K562 (cell line): Measurements from ENCODE around the gene ATIC. TPM values are rescaled to one million over a fixed set of nuclear protein-coding genes. Genes with fewer than 3 reads are reported as not detected.
A peak's percentile ranks its signal among the peaks of the same experiment; 100 is the strongest.

Experiments used
- ATAC-seq: fragments of 200-7000 bp; cut with Tn5 transposase; 3 replicates; pipeline ENCODE4 v1.9.1; 2020; ENCODE audit warnings: moderate library complexity
- BruUV-seq: library from RNA; stranded (reverse); fragments of 400-500 nt; replicated peaks from 2 replicates; lab custom pipeline; 2021; lab: Mats Ljungman, UMichigan
- CTCF ChIA-PET: fragments of 300-600 bp; formaldehyde crosslinking; extraction: SDS; loops from one replicate; lab custom pipeline; 2021; ENCODE audit warnings: low intra/inter-chr PET ratio; lab: Yijun Ruan, JAX
- POLR2A ChIA-PET: fragments of 300-600, 350-650 bp; sonication (Branson Sonifier 250); formaldehyde crosslinking; extraction: SDS; loops from one replicate; lab custom pipeline; 2021; ENCODE audit warnings: antibody characterized with exemption, inconsistent platforms; lab: Yijun Ruan, JAX
- DNase-seq, 4 experiments: peaks; one replicate each; pipeline versions ENCODE4 v3.0.0 to v3.0.0-alpha.2; 2011 to 2018; ENCODE audit warnings: low spot score in 3 of 4, mixed read lengths in 3 of 4; ENCODE audit errors: extremely low read depth in 1 of 4
- FAIRE-seq: peaks from 2 replicates; lab custom pipeline; 2011; peaks lifted over from hg19 to GRCh38; lab: Jason Lieb, UNC
- H2AFZ ChIP-seq: 2 replicates; pipeline ENCODE4 v1.6.0; 2011; ENCODE audit warnings: low read depth, low read length, control low read depth, inconsistent platforms
- H3K27ac ChIP-seq: fragments of 200-600 bp; 3 replicates; pipeline ENCODE4 v1.8.0; 2011; ENCODE audit warnings: low read depth, mild to moderate bottlenecking, control low read depth, inconsistent platforms, low read length, moderate library complexity, mixed read lengths; ENCODE audit errors: extremely low read depth
- H3K27me3 ChIP-seq, 2 experiments: fragments of 300-600 bp in 1 of 2; 2 replicates in 1 of 2; 3 replicates in 1 of 2; pipeline versions ENCODE4 v1.6.0 to v1.8.0; 2011; ENCODE audit warnings: inconsistent platforms in 2 of 2, low read length in 2 of 2, mild to moderate bottlenecking in 1 of 2, mixed read lengths in 1 of 2, moderate library complexity in 1 of 2; ENCODE audit not compliant: control insufficient read depth in 2 of 2, insufficient read depth in 2 of 2
- H3K36me3 ChIP-seq: fragments of 300-600 bp; 3 replicates; pipeline ENCODE4 v1.8.0; 2011; ENCODE audit warnings: mild to moderate bottlenecking, low read length, inconsistent platforms; ENCODE audit not compliant: control insufficient read depth, insufficient read depth
- H3K4me1 ChIP-seq, 2 experiments: fragments of 200-600 bp in 1 of 2; replicated peaks in 1 of 2; 2 replicates in 1 of 2; 3 replicates in 1 of 2; pipeline versions ENCODE4 v1.5.1 to v1.8.0; 2011; ENCODE audit warnings: inconsistent platforms in 2 of 2, low read length in 2 of 2, mild to moderate bottlenecking in 1 of 2, mixed read lengths in 1 of 2, moderate library complexity in 1 of 2; ENCODE audit not compliant: control insufficient read depth in 2 of 2, insufficient read depth in 2 of 2
- H3K4me2 ChIP-seq: 2 replicates; pipeline ENCODE4 v1.6.1; 2011; ENCODE audit warnings: low read length, control low read depth, inconsistent platforms, mixed read lengths; ENCODE audit not compliant: insufficient read depth
- H3K4me3 ChIP-seq: fragments of 200-600 bp; sonication (generic), shearing (Covaris generic); 2 replicates; pipeline ENCODE4 v1.5.1; 2016; ENCODE audit warnings: control low read depth, inconsistent platforms
- H3K79me2 ChIP-seq: fragments of 200-600 bp; 3 replicates; pipeline ENCODE4 v1.8.0; 2011; ENCODE audit warnings: low read length, inconsistent platforms; ENCODE audit not compliant: control insufficient read depth, insufficient read depth
- H3K9ac ChIP-seq, 2 experiments: 2 replicates each; pipeline versions ENCODE4 v1.6.0 to v1.6.1; 2011; ENCODE audit warnings: low read depth in 2 of 2, low read length in 2 of 2, control low read depth in 1 of 2, inconsistent platforms in 1 of 2, mild to moderate bottlenecking in 1 of 2, mixed read lengths in 1 of 2; ENCODE audit not compliant: insufficient read depth in 1 of 2
- H3K9me1 ChIP-seq: one replicate; pipeline ENCODE4 v1.6.0; 2011; ENCODE audit warnings: inconsistent platforms, mild to moderate bottlenecking, low read length, moderate library complexity; ENCODE audit not compliant: control insufficient read depth, insufficient read depth
- H3K9me3 ChIP-seq: replicated peaks from 2 replicates; pipeline ENCODE4 v1.5.1; 2011; ENCODE audit warnings: low read depth, low read length, inconsistent platforms; ENCODE audit not compliant: control insufficient read depth, insufficient read depth
- H4K20me1 ChIP-seq: replicated peaks from 2 replicates; pipeline ENCODE4 v1.6.1; 2011; ENCODE audit warnings: low read length, inconsistent platforms, mixed read lengths; ENCODE audit not compliant: control insufficient read depth, insufficient read depth
- GATAD2B ChIP-seq: fragments of 450-650 bp; IDR thresholded peaks from 2 replicates; pipeline ENCODE4 v1.6.1; 2017; ENCODE audit warnings: mild to moderate bottlenecking, borderline replicate concordance
- GTF2A2 ChIP-seq: IDR thresholded peaks from 2 replicates; pipeline ENCODE4 v1.6.1; 2016; ENCODE audit warnings: mild to moderate bottlenecking, missing genetic modification characterization, missing compliant biosample characterization
- MAFF ChIP-seq: IDR thresholded peaks from 2 replicates; pipeline ENCODE4 v1.6.1; 2012; ENCODE audit warnings: low read length, improper control_type of control experiment
- NELFE ChIP-seq: IDR thresholded peaks from 2 replicates; pipeline ENCODE4 v1.6.1; 2011; ENCODE audit warnings: mild to moderate bottlenecking; ENCODE audit not compliant: insufficient read depth, insufficient read length
- SMC3 ChIP-seq: conservative IDR thresholded peaks from 2 replicates; pipeline ENCODE4 v1.6.1; 2011; ENCODE audit warnings: low read depth, low read length, improper control_type of control experiment; ENCODE audit not compliant: insufficient read depth
- STAG1 ChIP-seq: sonication (generic); formaldehyde crosslinking; IDR thresholded peaks from 2 replicates; pipeline ENCODE4 v1.5.0; 2020; ENCODE audit warnings: missing genetic modification reagents, borderline replicate concordance
- ZC3H11A ChIP-seq: IDR thresholded peaks from 2 replicates; pipeline ENCODE4 v1.6.1; 2012; ENCODE audit warnings: low read depth, low read length, improper control_type of control experiment
- ZHX1 ChIP-seq: fragments of 150-350 bp; conservative IDR thresholded peaks from 2 replicates; pipeline ENCODE4 v1.6.1; 2014; ENCODE audit warnings: low read length
- ZNF143 ChIP-seq: sonication (generic); formaldehyde crosslinking; IDR thresholded peaks from 2 replicates; pipeline ENCODE4 v1.9.0; 2022; ENCODE audit warnings: mild to moderate bottlenecking, missing genetic modification reagents
- ZNF586 ChIP-seq: fragments of 450-650 bp; formaldehyde crosslinking; conservative IDR thresholded peaks from 2 replicates; pipeline ENCODE4 v1.4.0; 2020; ENCODE audit warnings: mild to moderate bottlenecking, moderate library complexity
- ZNF75A ChIP-seq: fragments of 450-650 bp; formaldehyde crosslinking; IDR thresholded peaks from 2 replicates; pipeline ENCODE4 v1.4.0; 2020; ENCODE audit warnings: mild to moderate bottlenecking
- WGBS: fragments of 100-300 bp; shearing (Covaris generic); methylation state at CpG from one replicate; pipeline ENCODE4 v1.1.6; 2016; ENCODE audit warnings: low coverage, mixed read lengths; ENCODE audit not compliant: insufficient coverage; ENCODE audit errors: missing lambda C conversion rate; 5-methylcytosine and 5-hydroxymethylcytosine counted together
- in situ Hi-C: fragments of 300-500 bp; cut with MboI; formaldehyde crosslinking; loops from 4 replicates; pipeline ENCODE4 v1.15.0; 2018; ENCODE audit warnings: inconsistent platforms, mixed read lengths
- intact Hi-C: fragments of 100-400 bp; cut with micrococcal nuclease; formaldehyde crosslinking; loops from 2 replicates; pipeline ENCODE4 v1.14.2; 2022
- polyA plus RNA-seq, 8 experiments: library from polyadenylated mRNA; depleted of rRNA in 4 of 8; stranded (reverse) in 5 of 8; unstranded in 3 of 8; fragments of >200 nt; fragmentation: Nextera tagmentation in 2 of 8; fragmentation: Illumina TruSeq in 1 of 8; extraction: Ambion mirVana in 2 of 8; extraction: Trizol in 1 of 8; gene quantifications; 2 replicates each; pipeline versions ENCODE4 v1.2.1 to v1.2.3, GENCODE V29; 2011 to 2014; ENCODE audit warnings: inconsistent platforms in 1 of 8, missing spikeins in 1 of 8
- total RNA-seq, 7 experiments: library from RNA; depleted of rRNA in 6 of 7; stranded (reverse); fragments of >200 nt in 6 of 7; fragmentation: Illumina TruSeq in 2 of 7; extraction: Trizol in 2 of 7; gene quantifications; 2 replicates each; pipeline versions ENCODE4 v1.2.1 to v1.2.3, GENCODE V29; 2011 to 2021; ENCODE audit warnings: low replicate concordance in 1 of 7
- TF ChIP-seq, protein P1 (sequence below): fragments of 450-650 bp; IDR thresholded peaks from one replicate; pipeline ENCODE4 v1.6.1; 2018; ENCODE audit warnings: mild to moderate bottlenecking, moderate library complexity; ENCODE audit not compliant: partially characterized antibody
- TF ChIP-seq, protein P2 (sequence below): fragments of 250-450 bp; sonication (Bioruptor Pico); IDR thresholded peaks from 2 replicates; pipeline ENCODE4 v1.4.0; 2020; ENCODE audit warnings: mild to moderate bottlenecking, moderate library complexity, borderline replicate concordance
- TF ChIP-seq, protein P3 (sequence below): fragments of 450-650 bp; IDR thresholded peaks from 2 replicates; pipeline ENCODE4 v1.6.1; 2018; ENCODE audit warnings: mild to moderate bottlenecking, low read depth; ENCODE audit not compliant: partially characterized antibody

ATIC gene
- total and polyA plus RNA-seq, 9 of the 15 experiments (the other 6 are each of a cell fraction or from before 2014, with no cell fraction given) = 45.6 to 480 (median 212) TPM

DNA sequence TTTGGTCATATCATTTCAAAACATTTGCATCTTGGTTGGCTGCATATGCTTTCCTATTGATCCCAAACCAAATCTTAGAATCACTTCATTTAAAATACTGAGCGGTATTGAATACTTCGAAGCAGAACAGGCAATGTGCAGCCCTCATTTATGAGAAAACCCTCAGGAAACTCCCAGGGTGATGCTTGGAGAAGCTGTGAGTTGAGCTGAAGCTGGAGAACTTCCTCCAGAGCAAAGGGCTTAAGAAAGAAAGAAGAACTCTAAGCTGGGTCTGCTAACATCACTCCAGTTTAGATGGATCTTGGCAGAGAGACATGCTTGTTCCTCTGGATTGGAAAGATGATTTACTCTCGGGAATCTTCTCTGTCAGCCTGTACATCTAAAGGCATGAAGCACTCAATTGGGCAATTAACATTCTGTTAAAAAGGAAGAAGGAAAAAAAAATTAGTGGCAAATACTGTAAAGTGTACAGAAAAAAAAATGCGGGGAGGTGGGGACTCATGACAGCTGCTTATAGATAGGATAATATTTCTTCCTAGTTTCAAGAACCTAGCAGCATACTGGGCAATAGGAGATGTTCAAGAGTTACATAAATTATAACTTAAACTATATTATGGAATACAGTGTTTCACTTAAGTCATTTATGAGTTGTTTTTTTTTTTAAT is 49.5 kb downstream of the ATIC start:
- H3K27me3 ChIP-seq = no peaks in the 10 kb centered on the region
- ATAC-seq = peak; percentile 30; the same call in 2 of the 3 replicates
- FAIRE-seq = no peak
- H3K4me2 ChIP-seq = no peak overlapping the region
- no TSS peak for BruUV-seq
- H3K36me3 ChIP-seq = peaks cover 19% of the 10 kb centered on the region; the same call in 2 of the 3 replicates
- WGBS = 70% methylated on average over 3 of the region's 4 CpGs
- H4K20me1 ChIP-seq = no peaks in the 10 kb centered on the region
- peaks cover 0 to 6% of the 10 kb centered on the region in 2 experiments; a peak in 3 of 5 replicates for H3K4me1 ChIP-seq
- ChIA-PET POLR2A (no interaction called here), CTCF (no interaction called here)
- no peak overlapping the region for H2AFZ ChIP-seq
- H3K9me1 ChIP-seq = no peaks in the 10 kb centered on the region
- no peak overlapping the region for H3K9ac ChIP-seq
- H3K9me3 ChIP-seq = no peaks in the 10 kb centered on the region
- in situ Hi-C loops = loop anchor here (10.0 kb wide), 1 partner anchor 877 kb away; no protein-coding TSS in a partner anchor
- intact Hi-C loops = no loop called here
- DNase-seq = no peak
- H3K27ac ChIP-seq = no peak overlapping the region
- H3K4me3 ChIP-seq = no peak overlapping the region
- H3K79me2 ChIP-seq = no peaks in the 10 kb centered on the region
- TF ChIP-seq ZHX1 (no peak), NELFE (no peak), ZNF75A (no peak), GTF2A2 (tag) (no peak), ZNF586 (CRISPR knock-in tag) (no peak), GATAD2B (no peak), ZNF143 (CRISPR knock-in tag) (no peak), STAG1 (CRISPR knock-in tag) (no peak), MAFF (no peak), SMC3 (no peak), ZC3H11A (no peak)
- TF ChIP-seq, protein P1, sequence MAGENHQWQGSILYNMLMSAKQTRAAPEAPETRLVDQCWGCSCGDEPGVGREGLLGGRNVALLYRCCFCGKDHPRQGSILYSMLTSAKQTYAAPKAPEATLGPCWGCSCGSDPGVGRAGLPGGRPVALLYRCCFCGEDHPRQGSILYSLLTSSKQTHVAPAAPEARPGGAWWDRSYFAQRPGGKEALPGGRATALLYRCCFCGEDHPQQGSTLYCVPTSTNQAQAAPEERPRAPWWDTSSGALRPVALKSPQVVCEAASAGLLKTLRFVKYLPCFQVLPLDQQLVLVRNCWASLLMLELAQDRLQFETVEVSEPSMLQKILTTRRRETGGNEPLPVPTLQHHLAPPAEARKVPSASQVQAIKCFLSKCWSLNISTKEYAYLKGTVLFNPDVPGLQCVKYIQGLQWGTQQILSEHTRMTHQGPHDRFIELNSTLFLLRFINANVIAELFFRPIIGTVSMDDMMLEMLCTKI = no peak
- TF ChIP-seq, protein P2, sequence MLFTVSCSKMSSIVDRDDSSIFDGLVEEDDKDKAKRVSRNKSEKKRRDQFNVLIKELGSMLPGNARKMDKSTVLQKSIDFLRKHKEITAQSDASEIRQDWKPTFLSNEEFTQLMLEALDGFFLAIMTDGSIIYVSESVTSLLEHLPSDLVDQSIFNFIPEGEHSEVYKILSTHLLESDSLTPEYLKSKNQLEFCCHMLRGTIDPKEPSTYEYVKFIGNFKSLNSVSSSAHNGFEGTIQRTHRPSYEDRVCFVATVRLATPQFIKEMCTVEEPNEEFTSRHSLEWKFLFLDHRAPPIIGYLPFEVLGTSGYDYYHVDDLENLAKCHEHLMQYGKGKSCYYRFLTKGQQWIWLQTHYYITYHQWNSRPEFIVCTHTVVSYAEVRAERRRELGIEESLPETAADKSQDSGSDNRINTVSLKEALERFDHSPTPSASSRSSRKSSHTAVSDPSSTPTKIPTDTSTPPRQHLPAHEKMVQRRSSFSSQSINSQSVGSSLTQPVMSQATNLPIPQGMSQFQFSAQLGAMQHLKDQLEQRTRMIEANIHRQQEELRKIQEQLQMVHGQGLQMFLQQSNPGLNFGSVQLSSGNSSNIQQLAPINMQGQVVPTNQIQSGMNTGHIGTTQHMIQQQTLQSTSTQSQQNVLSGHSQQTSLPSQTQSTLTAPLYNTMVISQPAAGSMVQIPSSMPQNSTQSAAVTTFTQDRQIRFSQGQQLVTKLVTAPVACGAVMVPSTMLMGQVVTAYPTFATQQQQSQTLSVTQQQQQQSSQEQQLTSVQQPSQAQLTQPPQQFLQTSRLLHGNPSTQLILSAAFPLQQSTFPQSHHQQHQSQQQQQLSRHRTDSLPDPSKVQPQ (CRISPR knock-in tag) = no peak
- TF ChIP-seq, protein P3, sequence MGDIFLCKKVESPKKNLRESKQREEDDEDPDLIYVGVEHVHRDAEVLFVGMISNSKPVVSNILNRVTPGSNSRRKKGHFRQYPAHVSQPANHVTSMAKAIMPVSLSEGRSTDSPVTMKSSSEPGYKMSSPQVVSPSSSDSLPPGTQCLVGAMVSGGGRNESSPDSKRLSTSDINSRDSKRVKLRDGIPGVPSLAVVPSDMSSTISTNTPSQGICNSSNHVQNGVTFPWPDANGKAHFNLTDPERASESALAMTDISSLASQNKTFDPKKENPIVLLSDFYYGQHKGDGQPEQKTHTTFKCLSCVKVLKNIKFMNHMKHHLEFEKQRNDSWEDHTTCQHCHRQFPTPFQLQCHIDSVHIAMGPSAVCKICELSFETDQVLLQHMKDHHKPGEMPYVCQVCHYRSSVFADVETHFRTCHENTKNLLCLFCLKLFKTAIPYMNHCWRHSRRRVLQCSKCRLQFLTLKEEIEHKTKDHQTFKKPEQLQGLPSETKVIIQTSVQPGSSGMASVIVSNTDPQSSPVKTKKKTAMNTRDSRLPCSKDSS = no peak
